Measurements from ENCODE around the gene B4GALNT3. TPM values are rescaled to one million over a fixed set of nuclear protein-coding genes. Genes with fewer than 3 reads are reported as not detected.

The B4GALNT3 gene
- total RNA-seq, 1 donor from 2014 or later: 7.0 TPM

DNA sequence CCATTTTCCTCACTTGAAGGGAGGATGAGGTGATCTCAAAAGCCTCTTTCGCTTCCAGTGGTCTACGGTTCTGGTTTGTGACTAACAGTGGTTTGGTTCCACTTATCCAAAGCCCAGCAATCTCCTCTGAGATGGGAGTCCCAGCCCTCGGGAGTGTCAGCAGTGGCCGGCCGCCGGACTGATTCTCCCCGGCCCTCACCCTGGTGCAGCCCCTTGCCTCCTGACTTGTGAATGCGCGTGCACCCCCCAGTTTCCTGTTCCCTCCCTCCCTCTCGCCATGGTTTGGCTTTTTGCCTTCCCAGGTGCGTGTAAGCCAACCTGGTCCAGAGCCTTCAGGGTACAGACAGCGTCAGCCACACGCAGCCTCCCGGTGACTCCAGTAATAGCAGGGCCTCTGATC, 74.5 kb downstream of the B4GALNT3 start:
- peaks cover 22% of the 10 kb centered on the region for H3K9me3 Mint-ChIP-seq
- no peak overlapping the region for H3K4me3 Mint-ChIP-seq
- peaks cover 2% of the 10 kb centered on the region for H3K4me1 Mint-ChIP-seq
- DNase-seq (ENCODE audit: low spot score in 2 of 2, unreplicated experiment in 2 of 2): no peak
- H3K27ac Mint-ChIP-seq: no peak overlapping the region
- TF ChIP-seq, protein P1, sequence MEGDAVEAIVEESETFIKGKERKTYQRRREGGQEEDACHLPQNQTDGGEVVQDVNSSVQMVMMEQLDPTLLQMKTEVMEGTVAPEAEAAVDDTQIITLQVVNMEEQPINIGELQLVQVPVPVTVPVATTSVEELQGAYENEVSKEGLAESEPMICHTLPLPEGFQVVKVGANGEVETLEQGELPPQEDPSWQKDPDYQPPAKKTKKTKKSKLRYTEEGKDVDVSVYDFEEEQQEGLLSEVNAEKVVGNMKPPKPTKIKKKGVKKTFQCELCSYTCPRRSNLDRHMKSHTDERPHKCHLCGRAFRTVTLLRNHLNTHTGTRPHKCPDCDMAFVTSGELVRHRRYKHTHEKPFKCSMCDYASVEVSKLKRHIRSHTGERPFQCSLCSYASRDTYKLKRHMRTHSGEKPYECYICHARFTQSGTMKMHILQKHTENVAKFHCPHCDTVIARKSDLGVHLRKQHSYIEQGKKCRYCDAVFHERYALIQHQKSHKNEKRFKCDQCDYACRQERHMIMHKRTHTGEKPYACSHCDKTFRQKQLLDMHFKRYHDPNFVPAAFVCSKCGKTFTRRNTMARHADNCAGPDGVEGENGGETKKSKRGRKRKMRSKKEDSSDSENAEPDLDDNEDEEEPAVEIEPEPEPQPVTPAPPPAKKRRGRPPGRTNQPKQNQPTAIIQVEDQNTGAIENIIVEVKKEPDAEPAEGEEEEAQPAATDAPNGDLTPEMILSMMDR (IDR thresholded peaks at IDR 0.05; ENCODE audit: unreplicated experiment): no peak
- peaks cover 1% of the 10 kb centered on the region for H3K36me3 Mint-ChIP-seq
- H3K27me3 Mint-ChIP-seq (ENCODE audit: low read depth): peaks cover 4% of the 10 kb centered on the region

DNA sequence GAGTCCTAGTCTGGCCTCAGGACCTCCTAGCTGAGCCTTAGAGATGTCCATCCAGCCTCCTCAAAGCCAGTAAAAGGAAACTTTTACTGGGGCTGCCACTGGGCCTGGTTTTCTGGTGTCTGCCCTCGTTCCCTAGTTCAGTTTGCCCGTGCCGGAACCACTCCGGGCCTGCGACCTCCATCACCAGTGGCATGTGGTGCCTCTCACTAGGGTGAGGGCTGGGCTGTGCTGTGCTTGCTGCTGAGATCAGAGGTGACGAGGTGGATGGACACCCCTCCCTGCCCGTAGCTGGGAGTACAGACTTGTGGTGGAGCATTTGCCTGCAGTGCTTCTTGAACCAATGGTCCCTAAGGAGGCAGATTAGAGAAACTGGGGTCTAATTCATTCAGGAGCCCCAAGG, 75.7 kb downstream of the B4GALNT3 start:
- Mint-ChIP-seq H3K27ac (no peak overlapping the region), H3K4me1 (peaks cover 5% of the 10 kb centered on the region), H3K4me3 (no peak overlapping the region), H3K36me3 (no peaks in the 10 kb centered on the region), H3K9me3 (peaks cover 16% of the 10 kb centered on the region), H3K27me3 (ENCODE audit: low read depth) (peaks cover 7% of the 10 kb centered on the region)
- TF ChIP-seq, protein P1 (IDR thresholded peaks at IDR 0.05; ENCODE audit: unreplicated experiment): no peak
- DNase-seq (ENCODE audit: low spot score in 2 of 2, unreplicated experiment in 2 of 2): no peak

DNA sequence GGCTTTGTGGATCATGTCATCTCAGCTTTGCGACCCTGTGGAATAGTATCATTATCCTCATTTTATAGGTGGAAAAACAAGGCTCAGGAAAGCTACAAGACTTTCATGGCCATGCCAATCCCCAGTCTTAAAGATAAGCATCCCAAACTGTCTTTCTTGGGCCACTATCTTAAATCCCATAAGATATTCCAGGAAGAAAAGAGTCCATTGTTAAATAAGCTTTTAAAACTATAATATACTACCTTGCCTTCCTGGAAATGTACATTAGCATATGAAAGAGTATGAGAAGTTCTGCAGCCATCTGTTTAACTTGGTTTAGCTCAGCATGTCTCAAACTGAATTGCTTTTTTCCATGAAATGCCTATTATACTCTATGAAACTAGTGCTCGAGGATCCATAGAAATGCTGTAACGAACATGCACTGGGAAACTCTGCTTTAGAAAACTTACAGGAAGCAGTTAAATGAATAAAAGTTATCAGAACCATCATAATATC, 77.1 kb downstream of the B4GALNT3 start:
- TF ChIP-seq, protein P1 (IDR thresholded peaks at IDR 0.05; ENCODE audit: unreplicated experiment): no peak
- Mint-ChIP-seq H3K27me3 (ENCODE audit: low read depth) (peaks cover 7% of the 10 kb centered on the region), H3K4me3 (no peak overlapping the region), H3K9me3 (peaks cover 9% of the 10 kb centered on the region), H3K27ac (no peak overlapping the region), H3K36me3 (no peaks in the 10 kb centered on the region), H3K4me1 (peaks cover 6% of the 10 kb centered on the region)
- no peak for DNase-seq (ENCODE audit: low spot score in 2 of 2, unreplicated experiment in 2 of 2)

DNA sequence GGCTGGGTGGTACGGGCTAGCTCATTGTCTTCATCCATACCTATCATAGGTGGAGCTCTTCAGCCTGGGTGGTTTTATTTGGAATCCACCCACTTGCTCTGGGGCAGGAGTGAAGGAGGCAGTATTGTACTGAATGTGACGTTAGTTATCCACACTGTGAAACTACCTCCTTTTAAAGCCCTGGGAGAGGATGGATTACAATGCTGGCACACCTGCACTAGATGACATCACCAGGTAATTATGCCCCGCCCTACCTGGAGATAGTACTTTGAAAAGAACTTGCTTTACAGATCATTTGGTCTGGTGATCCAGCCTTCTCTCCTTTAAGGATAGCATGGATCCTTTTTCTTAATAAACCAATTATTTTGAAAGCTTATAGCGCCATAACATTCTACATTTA, 78.0 kb downstream of the B4GALNT3 start:
- Mint-ChIP-seq H3K36me3 (no peaks in the 10 kb centered on the region), H3K4me1 (peaks cover 15% of the 10 kb centered on the region), H3K4me3 (no peak overlapping the region), H3K27me3 (ENCODE audit: low read depth) (peaks cover 9% of the 10 kb centered on the region), H3K9me3 (peaks cover under 1% of the 10 kb centered on the region), H3K27ac (no peak overlapping the region)
- TF ChIP-seq, protein P1 (IDR thresholded peaks at IDR 0.05; ENCODE audit: unreplicated experiment): no peak
- no peak for DNase-seq (ENCODE audit: low spot score in 2 of 2, unreplicated experiment in 2 of 2)

DNA sequence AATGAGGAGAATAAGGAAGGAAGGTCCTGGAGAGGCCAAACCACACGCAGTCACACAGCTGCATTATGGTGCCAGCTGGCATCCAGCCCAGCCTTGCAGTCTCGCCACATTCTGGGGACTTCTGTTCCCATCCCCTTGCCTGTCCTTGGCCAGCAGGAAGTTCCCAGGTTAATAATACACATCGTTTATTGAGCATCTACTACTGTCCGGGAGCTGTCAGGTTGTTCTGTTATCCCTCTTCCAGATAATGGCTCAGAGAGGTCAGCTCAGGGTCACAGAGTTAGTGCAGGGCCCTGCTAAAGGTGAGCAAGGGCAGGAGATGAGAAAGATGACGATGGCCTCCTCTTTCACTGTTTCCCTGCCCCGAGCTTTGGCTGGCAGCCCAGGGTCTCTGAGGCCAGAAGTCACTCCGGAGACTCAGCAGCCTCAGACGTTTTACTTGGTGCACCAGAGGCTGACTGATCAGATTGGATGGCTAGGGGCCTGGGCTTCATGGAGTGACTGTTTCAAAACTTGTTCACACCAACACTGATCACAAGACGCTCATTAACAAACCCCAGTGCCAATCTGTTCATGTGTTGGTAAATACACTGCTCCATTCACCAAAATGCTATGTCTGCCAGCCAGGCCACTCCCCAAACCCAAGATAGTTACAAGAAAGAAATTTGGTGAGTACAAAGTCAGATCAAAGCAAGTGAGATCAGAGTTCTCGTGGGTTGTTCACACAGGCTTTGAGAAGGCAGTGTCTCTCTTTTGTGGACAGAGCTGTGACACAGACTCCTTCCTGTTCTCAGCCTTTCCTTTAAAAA, 79.2 kb downstream of the B4GALNT3 start:
- TF ChIP-seq, protein P1 (IDR thresholded peaks at IDR 0.05; ENCODE audit: unreplicated experiment): no peak
- peak overlapping the region; percentile 57 for H3K27ac Mint-ChIP-seq
- peaks cover 17% of the 10 kb centered on the region for H3K4me1 Mint-ChIP-seq
- no peak for DNase-seq (ENCODE audit: low spot score in 2 of 2, unreplicated experiment in 2 of 2)
- no peaks in the 10 kb centered on the region for H3K9me3 Mint-ChIP-seq
- no peaks in the 10 kb centered on the region for H3K36me3 Mint-ChIP-seq
- H3K4me3 Mint-ChIP-seq: no peak overlapping the region
- H3K27me3 Mint-ChIP-seq (ENCODE audit: low read depth): peaks cover 13% of the 10 kb centered on the region
